SK-N-SH (cell line): Measurements from ENCODE around the gene TRDMT1. TPM values are rescaled to one million over a fixed set of nuclear protein-coding genes. Genes with fewer than 3 reads are reported as not detected.

Source experiments
- CTCF ChIA-PET: fragments of 300-600, 350-600 bp; formaldehyde crosslinking; extraction: SDS; loops from one replicate; lab custom pipeline; 2021; lab: Yijun Ruan, JAX
- POLR2A ChIA-PET: fragments of 350-600 bp; sonication (Branson Sonifier 250); formaldehyde crosslinking; extraction: SDS; loops from one replicate; lab custom pipeline; 2020; ENCODE audit warnings: antibody characterized with exemption, inconsistent platforms; lab: Yijun Ruan, JAX
- DNase-seq: peaks from one replicate; pipeline ENCODE4 v3.0.0; 2012
- H2AFZ ChIP-seq: fragments of 200-600 bp; sonication (generic); 2 replicates; pipeline ENCODE4 v1.8.1; 2016; ENCODE audit warnings: antibody characterized with exemption, mild to moderate bottlenecking, low read depth
- H3F3A ChIP-seq: fragments of 200-600 bp; sonication (generic); replicated peaks from 2 replicates; pipeline ENCODE3; 2016; ENCODE audit warnings: antibody characterized with exemption, mild to moderate bottlenecking; ENCODE audit not compliant: insufficient read depth
- H3K27ac ChIP-seq, 2 experiments: fragments of 200-500 bp in 1 of 2; fragments of 200-600 bp in 1 of 2; sonication (Bioruptor generic) in 1 of 2; sonication (generic), shearing (Covaris generic) in 1 of 2; 2 replicates each; pipeline versions ENCODE4 v1.5.1 to v1.6.1; 2014 to 2016; ENCODE audit warnings: low read depth in 2 of 2, inconsistent platforms in 1 of 2, low read length in 1 of 2, mild to moderate bottlenecking in 1 of 2, mixed read lengths in 1 of 2
- H3K27me3 ChIP-seq: fragments of 200-600 bp; sonication (generic), shearing (Covaris generic); 2 replicates; pipeline ENCODE4 v1.6.1; 2016; ENCODE audit warnings: mixed run types; ENCODE audit not compliant: insufficient read depth
- H3K36me3 ChIP-seq, 2 experiments: fragments of 200-500 bp in 1 of 2; fragments of 200-600 bp in 1 of 2; sonication (Bioruptor generic) in 1 of 2; sonication (generic) in 1 of 2; replicated peaks in 1 of 2; 2 replicates each; pipeline versions ENCODE3 to v1.5.1; 2014 to 2016; ENCODE audit warnings: low read length in 1 of 2, mild to moderate bottlenecking in 1 of 2; ENCODE audit not compliant: insufficient read depth in 2 of 2, control insufficient read depth in 1 of 2
- H3K4me1 ChIP-seq, 2 experiments: fragments of 200-500 bp in 1 of 2; fragments of 200-600 bp in 1 of 2; sonication (Bioruptor generic) in 1 of 2; sonication (generic), shearing (Covaris generic) in 1 of 2; 2 replicates each; pipeline versions ENCODE4 v1.5.1 to v1.6.1; 2014 to 2016; ENCODE audit warnings: low read depth in 1 of 2, low read length in 1 of 2, mixed run types in 1 of 2; ENCODE audit not compliant: insufficient read depth in 2 of 2, control insufficient read depth in 1 of 2
- H3K4me2 ChIP-seq: fragments of 200-600 bp; sonication (generic), shearing (Covaris generic); 2 replicates; pipeline ENCODE4 v1.6.1; 2017; ENCODE audit warnings: mixed run types
- H3K4me3 ChIP-seq, 2 experiments: fragments of 200-500 bp in 1 of 2; fragments of 200-600 bp in 1 of 2; sonication (Bioruptor generic) in 1 of 2; sonication (generic), shearing (Covaris generic) in 1 of 2; 2 replicates each; pipeline versions ENCODE4 v1.5.1 to v1.8.1; 2014 to 2016; ENCODE audit warnings: low read depth in 2 of 2, inconsistent platforms in 1 of 2, low read length in 1 of 2, mild to moderate bottlenecking in 1 of 2, mixed read lengths in 1 of 2, moderate library complexity in 1 of 2
- H3K79me2 ChIP-seq: fragments of 200-600 bp; sonication (generic); 2 replicates; pipeline ENCODE4 v1.8.1; 2017; ENCODE audit warnings: mild to moderate bottlenecking; ENCODE audit not compliant: insufficient read depth
- H3K9ac ChIP-seq: fragments of 200-600 bp; sonication (generic); 2 replicates; pipeline ENCODE4 v1.6.1; 2017; ENCODE audit warnings: mixed run types
- H3K9me2 ChIP-seq: fragments of 200-600 bp; sonication (generic); 2 replicates; pipeline ENCODE4 v1.6.1; 2017; ENCODE audit warnings: mixed run types
- H3K9me3 ChIP-seq: fragments of 200-600 bp; sonication (generic); 2 replicates; pipeline ENCODE4 v1.6.1; 2017; ENCODE audit warnings: mixed run types, mild to moderate bottlenecking, moderate library complexity
- H4K20me1 ChIP-seq: fragments of 200-600 bp; sonication (generic); 2 replicates; pipeline ENCODE4 v1.6.1; 2017; ENCODE audit warnings: mild to moderate bottlenecking, mixed run types; ENCODE audit not compliant: insufficient read depth
- ELF1 ChIP-seq: IDR thresholded peaks from 2 replicates; pipeline ENCODE4 v1.4.0; 2012
- FOSL2 ChIP-seq: IDR thresholded peaks from 2 replicates; pipeline ENCODE4 v1.4.0; 2012; ENCODE audit warnings: low read depth, mild to moderate bottlenecking, moderate library complexity, borderline replicate concordance
- IRF3 ChIP-seq: fragments of 150-350 bp; IDR thresholded peaks from 2 replicates; pipeline ENCODE4 v1.6.1; 2016; ENCODE audit warnings: mild to moderate bottlenecking, low read depth, low read length
- NFIC ChIP-seq: IDR thresholded peaks from 2 replicates; pipeline ENCODE4 v1.4.0; 2012; ENCODE audit warnings: borderline replicate concordance
- RAD21 ChIP-seq: IDR thresholded peaks from 2 replicates; pipeline ENCODE4 v1.6.1; 2012; ENCODE audit warnings: mild to moderate bottlenecking, low read length
- RCOR1 ChIP-seq: fragments of 150-350 bp; IDR thresholded peaks from 2 replicates; pipeline ENCODE4 v1.6.1; 2017; ENCODE audit warnings: antibody characterized with exemption, low read length
- REST ChIP-seq: IDR thresholded peaks from 2 replicates; pipeline ENCODE4 v1.6.1; 2012; ENCODE audit warnings: mild to moderate bottlenecking, low read depth, low read length, moderate library complexity
- RFX5 ChIP-seq: IDR thresholded peaks from 2 replicates; pipeline ENCODE4 v1.6.1; 2012; ENCODE audit warnings: mild to moderate bottlenecking, improper control_type of control experiment, low read length
- TEAD4 ChIP-seq: IDR thresholded peaks from 2 replicates; pipeline ENCODE4 v1.4.0; 2012; ENCODE audit warnings: mild to moderate bottlenecking, borderline replicate concordance; ENCODE audit not compliant: insufficient read depth
- YY1 ChIP-seq: IDR thresholded peaks from 2 replicates; pipeline ENCODE4 v1.4.0; 2012; ENCODE audit warnings: low read depth, mild to moderate bottlenecking
- ZBTB33 ChIP-seq: IDR thresholded peaks from 2 replicates; pipeline ENCODE4 v1.4.0; 2012; ENCODE audit warnings: low read depth, borderline replicate concordance
- WGBS: methylation state at CpG from one replicate; pipeline ENCODE4 v1.1.6; 2017; ENCODE audit warnings: low lambda C conversion rate; 5-methylcytosine and 5-hydroxymethylcytosine counted together
- polyA plus RNA-seq, 3 experiments: library from polyadenylated mRNA; depleted of rRNA; stranded (reverse); fragments of >200 nt; gene quantifications; 2 replicates each; pipeline ENCODE4 v1.2.3, GENCODE V29; 2012

The TRDMT1 gene
- polyA plus RNA-seq, 1 of the 3 experiments (the other 2 are of a cell fraction): 3.1 TPM

- Histone ChIP-seq H3K36me3 (no peaks in the 10 kb centered on the region), H3K4me1 (peaks cover 0 to 56% of the 10 kb centered on the region in 2 experiments; a peak in 3 of 4 replicates), H3K9me3 (no peaks in the 10 kb centered on the region), H3K9ac (peak overlapping the region; percentile 63; the same call in 1 of the 2 replicates), H3F3A (peaks cover 57% of the 10 kb centered on the region), H2AFZ (no peak overlapping the region), H3K27ac (peak overlapping the region; percentile 76 to 98; a peak in 3 of 4 replicates), H3K79me2 (peaks cover 48% of the 10 kb centered on the region), H3K27me3 (no peaks in the 10 kb centered on the region), H4K20me1 (no peaks in the 10 kb centered on the region), H3K4me2 (peak overlapping the region; percentile 69), H3K4me3 (no peak overlapping the region), H3K9me2 (no peaks in the 10 kb centered on the region)
- no peak for TF ChIP-seq TEAD4
- TF ChIP-seq ZBTB33: no peak
- no peak for TF ChIP-seq RAD21
- no peak for TF ChIP-seq NFIC
- TF ChIP-seq RFX5: no peak
- TF ChIP-seq YY1: no peak
- TF ChIP-seq ELF1: no peak
- TF ChIP-seq REST: peak; percentile 71; the same call in 1 of the 2 replicates
- 92% methylated on average over 1 of the region's 1 CpG for WGBS
- DNase-seq: no peak
- POLR2A ChIA-PET: no interaction called here
- CTCF ChIA-PET: no interaction called here
Measured at GRCh38 chr10:17209302-17209701, 7.8 kb upstream of the TRDMT1 start.

GRCh38 chr10:17208476-17208875 is 7.0 kb upstream of the TRDMT1 start:
- TF ChIP-seq FOSL2: no peak
- TF ChIP-seq IRF3: no peak
- no peak for TF ChIP-seq RCOR1
- TF ChIP-seq, all 33 proteins: peak for 0
- H3K4me3 ChIP-seq: no peak overlapping the region
- H3K9me2 ChIP-seq: no peaks in the 10 kb centered on the region
- DNase-seq: no peak
- no peaks in the 10 kb centered on the region for H3K9me3 ChIP-seq
- no peaks in the 10 kb centered on the region for H3K36me3 ChIP-seq
- H3K9ac ChIP-seq: peak overlapping the region; percentile 79; the same call in 1 of the 2 replicates
- CTCF ChIA-PET: interaction anchor here (0.6 kb wide), 1 partner anchor 74 kb away, joined by 3 read pairs; no protein-coding TSS in a partner anchor
- POLR2A ChIA-PET: no interaction called here
- H4K20me1 ChIP-seq: no peaks in the 10 kb centered on the region
- H3F3A ChIP-seq: peaks cover 49% of the 10 kb centered on the region
- H3K79me2 ChIP-seq: peaks cover 43% of the 10 kb centered on the region
- peak overlapping the region in 1 of 2 experiments; percentile 98; a peak in 2 of 4 replicates for H3K27ac ChIP-seq
- peaks cover 0 to 48% of the 10 kb centered on the region in 2 experiments; a peak in 2 of 4 replicates for H3K4me1 ChIP-seq
- H2AFZ ChIP-seq: peak overlapping the region; percentile 7; the same call in 1 of the 2 replicates
- H3K27me3 ChIP-seq: no peaks in the 10 kb centered on the region
- H3K4me2 ChIP-seq: peak overlapping the region; percentile 30
